Activated T-cell treated with anti-CD3 and anti-CD28 coated beads for 1 hour (primary cell): Measurements from ENCODE around the gene SPG11.

Experiments used
- DNase-seq: peaks from one replicate; pipeline ENCODE4 v3.0.0-alpha.2; 2020; ENCODE audit warnings: low read depth

SPG11 gene

DNA sequence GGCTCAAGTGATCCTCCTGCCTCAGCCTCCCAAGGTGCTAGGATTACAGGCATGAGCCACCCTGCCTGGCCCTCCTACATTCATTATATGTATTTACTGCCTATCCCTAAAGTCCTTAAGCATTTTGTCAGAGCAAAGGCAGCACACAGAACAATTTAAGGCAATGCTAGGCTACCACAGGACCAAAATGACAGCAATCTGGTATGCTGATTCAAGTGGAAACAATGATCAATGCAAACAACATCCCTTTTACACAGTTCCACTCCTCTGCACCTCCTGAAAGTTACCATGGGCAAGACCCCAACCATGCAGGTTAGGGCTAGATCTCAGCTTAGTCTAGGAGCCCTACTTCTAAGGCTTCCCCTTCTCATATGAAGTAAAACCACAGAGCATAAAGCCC, 40.3 kb downstream of the SPG11 start:
- no peak for DNase-seq

DNA sequence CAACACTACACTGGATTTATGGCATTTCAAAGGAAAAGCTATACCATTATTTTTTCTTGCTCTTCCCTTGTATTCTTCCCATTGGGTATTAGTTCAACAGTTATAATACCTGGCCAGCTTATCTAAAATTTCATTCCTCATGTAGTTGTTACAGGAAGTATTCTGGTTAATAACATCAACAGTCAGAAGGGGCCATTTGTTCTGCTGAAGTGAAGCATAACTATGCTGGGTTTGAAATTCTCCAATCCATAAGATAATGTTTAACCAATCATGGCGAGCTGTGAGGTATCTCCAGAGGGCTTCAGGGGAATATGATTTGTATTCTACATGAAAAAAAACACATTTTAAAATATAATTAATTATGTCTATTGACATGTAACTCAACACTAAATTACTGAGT, 43.4 kb downstream of the SPG11 start:
- DNase-seq, result no peak

- DNase-seq, result no peak
Measured at GRCh38 chr15:44616974-44617373, 46.5 kb downstream of the SPG11 start.

GRCh38 chr15:44606740-44607139, 56.7 kb downstream of the SPG11 start:
- DNase-seq, result no peak

DNA sequence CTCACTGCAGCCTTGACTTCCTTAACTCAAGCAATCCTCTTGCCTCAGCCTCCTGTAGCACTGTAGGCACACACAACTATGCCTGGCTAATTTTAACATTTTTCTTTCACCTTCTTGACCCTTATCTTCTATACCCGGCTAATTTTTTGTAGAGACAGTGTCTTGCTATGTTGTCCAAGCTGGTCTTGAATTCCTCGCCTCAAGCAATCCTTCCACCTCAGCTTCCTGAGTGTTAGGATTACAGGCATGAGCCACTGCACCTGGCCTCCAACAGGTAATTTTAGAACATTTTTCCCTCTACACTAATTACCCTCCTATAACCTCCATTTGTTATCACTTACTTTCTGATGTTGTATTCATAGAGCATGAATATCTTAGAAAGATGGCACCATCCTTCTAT, 60.3 kb downstream of the SPG11 start:
- DNase-seq, result no peak

DNA sequence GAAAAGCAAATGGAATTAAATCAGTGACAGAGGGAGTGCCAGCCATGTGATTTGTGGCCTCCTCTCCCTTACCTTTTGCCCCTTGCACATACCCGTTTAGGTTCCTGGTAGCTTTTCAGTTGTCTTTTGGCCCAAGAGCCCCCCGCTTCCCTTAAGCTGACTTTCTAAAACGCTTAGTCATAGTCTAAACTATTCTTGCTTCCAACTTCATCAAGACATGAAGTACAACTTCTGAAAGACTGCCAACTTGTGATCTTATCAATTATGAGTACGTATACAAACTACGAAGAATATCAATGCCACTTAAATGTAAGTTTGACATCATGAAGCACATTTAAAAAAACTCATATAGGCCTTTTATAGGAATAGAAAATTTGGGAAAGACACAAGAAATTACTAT, 64.6 kb downstream of the SPG11 start:
- no peak for DNase-seq

- no peak for DNase-seq
Measured at GRCh38 chr15:44598066-44598465, 65.4 kb downstream of the SPG11 start.

DNA sequence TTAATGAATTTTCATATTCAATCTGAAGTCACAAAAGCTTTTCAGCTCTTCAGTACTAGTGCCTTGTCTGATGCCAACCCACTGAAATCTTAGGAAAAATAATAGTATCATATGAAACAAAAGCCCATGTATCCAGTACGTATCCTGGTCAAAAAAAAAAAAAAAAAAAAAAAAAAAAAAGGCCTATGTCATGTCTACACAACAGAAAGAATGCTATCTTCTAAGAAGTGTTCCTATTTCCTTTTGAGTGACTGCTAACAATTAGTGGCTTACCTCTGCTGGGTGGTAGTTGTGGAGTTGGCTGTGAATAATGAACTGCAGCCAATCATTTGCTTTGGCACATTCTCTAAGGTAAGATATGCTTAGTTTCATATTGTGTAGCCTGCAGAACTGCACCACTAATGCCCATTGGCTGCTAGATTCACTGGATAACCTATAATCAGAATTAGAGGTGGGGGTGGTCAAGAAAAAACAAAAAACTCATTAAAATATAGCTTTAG, 66.9 kb downstream of the SPG11 start:
- no peak for DNase-seq

- no peak for DNase-seq
Measured at GRCh38 chr15:44595656-44596510, 67.6 kb downstream of the SPG11 start.

GRCh38 chr15:44595246-44595645, 68.2 kb downstream of the SPG11 start:
- no peak for DNase-seq

DNA sequence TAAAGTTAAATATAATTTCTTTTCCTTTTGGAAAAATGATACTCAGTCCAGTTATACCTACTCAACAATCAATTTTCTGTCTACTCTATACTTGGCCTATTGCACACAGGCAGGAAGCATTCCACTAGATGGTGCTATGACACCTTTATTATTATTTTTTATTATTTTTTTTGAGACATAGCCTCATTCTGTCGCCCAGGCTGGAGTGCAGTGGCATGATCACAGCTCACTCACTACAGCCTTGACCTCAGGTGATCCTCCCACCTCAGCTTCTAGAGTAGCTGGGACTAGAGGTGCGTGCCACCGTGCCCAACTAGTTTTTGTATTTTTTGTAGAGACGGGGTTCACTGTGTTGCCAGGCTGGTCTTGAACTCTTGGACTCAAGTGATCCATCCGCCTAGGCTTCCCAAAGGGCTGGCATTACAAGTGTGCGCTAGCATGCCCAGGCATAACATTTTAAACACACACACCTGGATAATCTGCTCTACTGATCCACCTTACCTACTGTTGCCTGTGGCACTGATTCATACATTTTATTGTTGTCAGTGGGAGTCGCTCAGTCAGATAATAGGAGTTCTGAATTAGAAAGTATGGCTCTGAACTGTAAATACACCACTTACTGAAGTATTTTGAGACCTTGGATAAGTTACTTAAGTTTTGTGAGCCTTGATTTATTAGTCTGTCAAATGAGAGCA, 70.3 kb downstream of the SPG11 start:
- DNase-seq, result no peak

- DNase-seq, result no peak
Measured at GRCh38 chr15:44591326-44591725, 72.1 kb downstream of the SPG11 start.

DNA sequence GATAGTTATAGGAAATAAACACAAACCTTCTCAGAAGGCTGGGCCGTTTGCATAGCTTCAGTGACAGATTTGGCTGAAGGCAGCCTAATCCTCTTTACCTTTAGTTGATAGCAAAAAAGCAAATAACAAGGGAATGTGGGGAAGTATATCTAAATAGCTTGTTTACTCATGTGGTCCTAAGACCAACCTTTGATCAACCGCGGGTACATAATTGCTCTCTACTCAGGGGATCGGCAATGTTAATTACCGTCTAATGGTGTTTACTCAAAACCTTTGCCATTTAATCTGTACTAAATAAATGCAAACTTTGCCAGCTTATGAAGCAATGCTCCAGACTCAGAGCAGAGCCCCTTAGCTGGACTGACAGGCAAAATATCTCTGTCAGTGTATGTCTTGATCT, 74.9 kb downstream of the SPG11 start:
- DNase-seq, result no peak

DNA sequence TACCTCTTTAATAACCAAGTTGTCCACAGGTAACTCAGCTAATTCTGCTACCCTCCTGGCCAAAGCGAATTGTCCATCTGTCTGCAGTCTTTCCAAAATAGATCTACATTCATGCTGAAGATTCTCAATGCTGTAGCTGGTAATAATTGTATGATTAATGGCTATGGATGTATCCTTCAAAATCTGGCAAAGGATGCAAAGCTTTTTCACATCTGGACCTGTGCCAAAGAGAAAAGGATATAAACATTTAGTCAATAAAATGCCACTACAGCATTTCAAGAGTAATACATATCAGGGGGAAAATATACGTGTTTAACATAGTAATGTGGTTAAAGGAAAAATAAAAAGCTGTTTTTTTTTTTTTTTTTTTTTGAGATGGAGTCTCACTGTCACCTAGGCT, 77.8 kb downstream of the SPG11 start:
- no peak for DNase-seq

GRCh38 chr15:44584162-44584749, 79.2 kb downstream of the SPG11 start:
- DNase-seq, result peak; percentile 37

DNA sequence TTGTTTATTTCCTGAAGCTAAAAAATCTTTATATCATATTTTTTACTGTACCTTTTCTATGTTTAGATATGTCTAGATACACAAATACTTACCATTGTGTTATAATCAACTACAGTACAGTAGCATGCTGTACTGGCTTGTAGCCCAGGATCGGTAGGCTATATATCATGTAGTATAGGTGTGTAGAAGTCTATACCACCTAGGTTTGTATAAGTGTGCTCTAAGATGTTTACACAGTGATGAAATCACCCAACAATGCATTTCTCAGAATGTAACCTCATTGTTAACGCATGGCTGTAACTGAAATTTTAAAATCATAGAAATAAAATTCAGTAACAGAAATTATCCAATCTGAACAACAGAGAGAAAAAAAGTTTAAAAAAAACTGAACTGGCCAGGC, 83.4 kb downstream of the SPG11 start:
- DNase-seq, result no peak

- no peak for DNase-seq
Measured at GRCh38 chr15:44574734-44575133, 88.7 kb downstream of the SPG11 start.

DNA sequence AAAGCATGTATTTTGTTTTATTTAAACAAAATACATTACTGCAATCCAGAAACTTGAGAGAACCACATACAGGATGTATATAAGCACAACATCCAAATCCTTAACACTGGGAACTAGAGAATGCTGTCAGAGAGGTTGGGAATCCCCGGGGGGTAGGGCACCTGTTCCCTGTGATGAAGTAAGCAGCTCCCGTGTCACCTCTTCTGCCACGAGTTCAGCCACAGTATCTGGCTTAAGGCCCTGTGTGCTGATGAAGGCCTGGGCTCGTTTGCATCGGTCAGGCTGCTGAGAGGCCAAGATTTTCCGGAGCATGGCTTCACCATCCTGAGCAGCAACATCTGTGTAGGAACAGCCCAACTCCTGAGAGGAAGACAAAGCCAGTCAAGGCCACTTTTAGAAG, 90.1 kb downstream of the SPG11 start:
- no peak for DNase-seq

DNA sequence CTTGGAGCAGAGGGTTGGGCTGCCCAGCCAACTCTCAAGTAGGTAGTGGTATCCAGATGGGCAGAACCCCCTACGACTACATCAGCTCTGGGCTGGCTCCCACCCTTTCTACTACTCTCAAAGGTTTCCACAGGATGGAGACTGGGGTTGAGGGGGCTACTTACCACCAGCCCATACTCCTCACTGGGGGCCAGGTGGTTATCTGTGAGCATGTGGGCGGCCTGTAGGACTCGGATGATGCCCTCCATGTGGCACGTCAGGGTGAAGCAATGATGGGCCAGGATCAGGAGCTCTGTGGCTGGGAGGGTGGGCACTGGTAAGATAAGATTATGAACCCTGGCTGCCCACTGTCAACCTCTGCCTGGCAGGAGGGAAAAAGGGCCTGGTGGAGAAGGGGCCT, 93.1 kb downstream of the SPG11 start:
- no peak for DNase-seq

DNA sequence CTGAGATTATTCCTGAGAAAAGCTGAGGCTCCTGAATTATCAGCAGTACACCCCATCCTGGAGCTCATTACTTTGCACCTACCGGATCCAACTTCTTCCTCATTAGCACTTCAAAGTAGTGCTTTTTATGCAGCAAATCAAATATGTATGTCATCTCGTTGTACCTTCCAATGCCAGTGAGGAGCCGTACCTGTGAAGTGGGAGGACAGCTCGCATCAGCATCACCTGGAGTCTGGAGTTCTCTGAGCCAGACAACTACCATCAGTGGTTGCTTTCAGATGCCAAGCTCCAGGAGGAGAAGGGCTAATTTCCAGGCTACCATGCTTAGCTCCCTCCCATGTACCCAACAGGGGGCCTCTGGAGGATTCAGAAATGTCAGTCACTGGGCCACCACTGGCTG, 94.1 kb downstream of the SPG11 start:
- DNase-seq, result no peak

- no peak for DNase-seq
Measured at GRCh38 chr15:44568338-44568737, 95.1 kb downstream of the SPG11 start.

DNA sequence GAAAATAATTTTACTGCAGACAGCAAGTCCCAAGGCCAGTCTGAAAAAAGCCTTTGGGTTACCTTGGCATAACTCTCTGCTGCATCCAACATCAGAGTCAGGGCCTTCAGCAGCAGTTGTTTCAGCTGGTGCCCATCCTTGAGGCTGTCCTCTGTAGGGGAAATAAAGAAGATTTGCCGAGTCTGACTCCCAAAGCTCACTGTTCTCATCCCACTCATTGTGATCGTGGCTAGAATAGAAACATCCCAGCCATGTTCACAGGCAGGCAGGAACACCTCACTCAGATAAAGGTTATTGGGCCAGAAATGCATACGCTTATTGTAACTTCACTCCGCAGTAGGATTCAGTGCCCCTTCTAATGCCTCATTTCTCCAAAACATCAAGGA, 97.3 kb downstream of the SPG11 start:
- DNase-seq, result no peak
